ENCODE results near the gene COL26A1.
"Not testable (repeated sequence)": the region's sequence is repeated elsewhere in the genome, so short reads cannot be mapped to it uniquely, and the experiment has no call there.

Gene COL26A1

GRCh38 chr7:101496017-101496416 is 133.3 kb downstream of the COL26A1 start:
- DNase-seq (ENCODE audit: low read depth), result no peak

DNA sequence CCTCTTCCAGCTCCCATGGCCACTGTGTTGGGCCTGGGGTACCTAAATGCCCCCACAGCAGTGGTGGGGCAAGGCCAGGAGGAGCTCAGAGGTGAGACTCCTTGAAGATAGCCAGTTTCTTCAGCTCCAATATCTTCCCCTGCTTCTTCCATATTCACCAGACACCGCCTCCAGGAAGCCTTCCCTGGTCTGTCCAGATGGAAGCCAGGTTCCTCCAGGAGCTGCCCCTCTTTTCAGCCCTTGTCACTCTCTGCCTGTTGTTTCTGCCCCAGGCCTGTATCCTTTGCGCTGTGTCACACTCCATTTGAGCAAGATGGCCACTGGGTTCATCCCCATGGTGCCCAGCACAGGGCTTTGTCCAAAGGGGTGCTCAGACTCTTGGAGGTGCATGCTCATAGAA is 138.7 kb downstream of the COL26A1 start:
- no peak for DNase-seq (ENCODE audit: low read depth)

DNA sequence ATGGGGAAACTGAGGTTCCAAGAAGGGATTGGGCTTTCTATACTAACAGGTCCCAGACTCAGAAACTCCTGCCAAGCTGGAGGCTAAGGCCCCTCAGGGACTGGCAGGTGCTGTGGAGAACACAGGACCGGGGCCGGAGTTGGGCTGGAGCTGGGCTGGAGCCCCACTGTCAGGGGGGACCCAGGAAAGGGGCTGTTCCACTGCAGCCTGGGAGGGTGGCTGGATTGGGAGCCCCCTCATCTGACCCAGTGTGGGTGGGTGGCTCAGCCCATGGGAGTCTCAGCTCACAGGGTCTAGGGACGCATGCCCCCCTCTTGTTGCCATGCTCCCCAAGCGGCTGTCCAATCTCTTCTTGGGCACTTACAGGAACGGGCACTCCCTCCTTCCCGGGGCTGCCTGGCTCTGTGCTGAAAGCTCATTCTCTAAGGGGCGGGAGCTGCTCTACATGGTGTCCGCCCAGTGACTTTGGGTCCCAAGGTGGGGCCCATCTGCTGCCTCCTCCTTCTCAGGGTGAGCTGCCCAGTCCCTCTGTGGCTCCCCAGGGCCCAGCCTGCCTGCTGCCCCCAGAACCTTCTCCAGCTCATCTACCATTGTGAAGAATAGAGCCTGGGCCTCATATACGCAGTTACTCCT is 139.9 kb downstream of the COL26A1 start:
- no peak for DNase-seq (ENCODE audit: low read depth)

DNA sequence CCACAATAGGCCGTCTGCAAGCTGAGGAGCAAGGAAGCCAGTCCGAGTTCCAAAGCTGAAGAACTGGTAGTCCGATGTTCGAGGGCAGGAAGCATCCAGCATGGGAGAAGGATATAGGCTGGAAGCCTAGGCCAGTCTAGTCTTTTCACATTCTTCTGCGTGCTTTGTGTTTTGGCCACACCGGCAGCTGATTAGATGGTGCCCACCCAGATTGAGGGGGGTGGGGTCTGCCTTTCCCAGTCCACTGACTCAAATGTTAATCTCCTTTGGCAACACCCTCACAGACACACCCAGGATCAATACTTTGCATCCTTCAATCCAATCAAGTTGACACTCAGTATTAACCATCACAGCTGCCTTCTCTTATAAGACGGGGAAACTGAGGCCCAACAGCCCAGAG is 142.8 kb downstream of the COL26A1 start:
- DNase-seq (ENCODE audit: low read depth), result not testable (repeated sequence)

DNA sequence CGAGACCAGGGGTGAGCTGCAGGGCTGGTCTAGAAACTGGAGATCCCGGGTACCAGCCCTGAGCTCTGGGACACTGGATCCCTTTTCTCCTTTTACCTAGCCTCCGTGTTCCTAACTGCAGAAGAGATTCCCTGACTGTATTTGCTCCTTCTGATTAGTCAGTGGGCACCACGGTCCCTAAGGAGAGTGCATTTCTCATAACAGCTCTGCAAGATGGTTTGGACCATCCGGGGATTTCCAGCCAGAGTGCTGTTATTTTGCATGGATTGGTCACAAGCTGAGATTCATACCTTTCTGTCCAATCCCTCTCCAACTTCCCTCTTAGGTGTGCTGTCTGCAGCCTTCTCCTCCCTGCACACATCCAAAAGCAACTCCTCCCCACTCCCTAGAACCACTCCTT is 143.9 kb downstream of the COL26A1 start:
- DNase-seq (ENCODE audit: low read depth), result no peak

GRCh38 chr7:101507327-101507726 is 144.7 kb downstream of the COL26A1 start:
- no peak for DNase-seq (ENCODE audit: low read depth)

GRCh38 chr7:101507791-101508252 is 145.1 kb downstream of the COL26A1 start:
- no peak for DNase-seq (ENCODE audit: low read depth)

DNA sequence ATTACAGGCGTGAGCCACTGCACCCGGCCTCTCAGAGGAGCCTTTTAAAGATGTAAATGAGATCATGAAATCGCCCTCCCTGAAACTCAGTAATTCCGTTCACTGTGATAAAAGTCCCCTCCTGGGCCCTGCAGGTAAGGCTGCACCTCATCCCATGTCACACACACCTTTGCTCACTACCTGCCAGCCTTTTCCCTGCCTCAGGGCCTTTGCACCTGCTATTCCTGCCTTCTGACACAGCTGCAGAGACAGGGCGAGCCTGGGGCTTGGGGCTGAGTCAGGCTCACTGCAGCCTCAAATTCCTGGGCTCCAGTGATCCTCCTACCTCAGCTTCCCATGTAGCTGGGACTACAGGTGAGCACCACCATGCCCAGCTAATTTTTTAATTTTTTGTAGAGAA is 147.6 kb downstream of the COL26A1 start:
- no peak for DNase-seq (ENCODE audit: low read depth)

DNA sequence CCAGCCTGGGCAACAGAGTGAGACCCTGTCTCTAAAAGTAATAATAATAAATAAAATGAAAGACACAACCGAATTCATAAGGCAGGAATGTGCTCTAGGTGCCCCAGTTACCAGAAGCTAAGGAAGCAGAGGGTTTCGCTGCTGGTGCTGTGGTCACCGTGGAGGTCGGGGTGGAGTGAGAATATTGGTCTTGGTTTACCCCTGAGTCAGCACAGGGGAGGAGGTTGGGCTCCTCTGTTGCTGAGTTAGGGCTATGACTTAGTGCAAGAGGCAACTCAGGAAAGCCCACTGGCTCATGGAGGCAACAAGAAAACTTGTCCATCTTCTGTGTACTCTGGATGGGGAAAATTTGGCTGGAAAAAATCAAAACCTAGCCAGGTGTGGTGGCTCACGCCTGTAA is 149.3 kb downstream of the COL26A1 start:
- DNase-seq (ENCODE audit: low read depth), result no peak

DNA sequence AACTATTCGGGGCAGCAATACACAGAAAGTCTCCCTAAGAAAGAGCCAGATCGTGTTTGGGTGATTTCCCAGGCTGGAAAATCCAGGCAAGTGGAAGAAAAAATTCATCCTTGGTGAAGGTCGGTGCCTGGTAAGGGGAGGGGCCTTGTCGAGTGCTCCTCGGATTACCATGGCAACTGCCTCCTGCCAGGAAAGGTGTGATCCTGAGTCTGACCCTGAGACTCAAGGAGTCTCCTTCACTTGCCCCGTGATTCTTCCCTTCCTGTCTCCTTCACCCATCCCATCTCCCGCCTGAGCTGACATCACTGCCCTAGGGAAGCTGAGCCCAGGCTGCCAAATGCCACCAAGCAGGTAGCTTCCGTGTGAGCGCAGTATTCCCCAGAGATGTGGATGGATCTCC is 154.2 kb downstream of the COL26A1 start:
- DNase-seq (ENCODE audit: low read depth), result no peak

DNA sequence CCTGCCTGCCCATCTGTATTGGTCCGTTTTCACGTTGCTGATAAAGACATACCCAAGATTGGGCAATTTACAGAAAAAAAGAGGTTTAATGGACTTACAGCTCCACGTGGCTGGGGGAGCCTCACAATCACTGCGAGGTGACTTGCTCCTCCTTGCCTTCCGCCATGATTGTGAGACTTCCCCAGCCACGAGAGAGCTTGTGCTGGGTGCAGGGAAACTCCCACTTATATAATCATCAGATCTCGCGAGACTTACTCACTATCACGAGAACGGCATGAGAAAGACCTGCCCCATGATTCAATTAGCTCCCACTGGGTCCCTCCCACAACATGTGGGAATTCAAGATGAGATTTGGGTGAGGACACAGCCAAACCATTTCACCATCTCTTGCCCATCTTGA is 154.6 kb downstream of the COL26A1 start:
- DNase-seq (ENCODE audit: low read depth), result no peak

GRCh38 chr7:101518336-101518735 is 155.7 kb downstream of the COL26A1 start:
- DNase-seq (ENCODE audit: low read depth), result no peak

GRCh38 chr7:101519324-101520023 is 156.8 kb downstream of the COL26A1 start:
- DNase-seq (ENCODE audit: low read depth), result no peak

- DNase-seq (ENCODE audit: low read depth), result no peak
Observed at GRCh38 chr7:101521430-101521925, 158.8 kb downstream of the COL26A1 start.

DNA sequence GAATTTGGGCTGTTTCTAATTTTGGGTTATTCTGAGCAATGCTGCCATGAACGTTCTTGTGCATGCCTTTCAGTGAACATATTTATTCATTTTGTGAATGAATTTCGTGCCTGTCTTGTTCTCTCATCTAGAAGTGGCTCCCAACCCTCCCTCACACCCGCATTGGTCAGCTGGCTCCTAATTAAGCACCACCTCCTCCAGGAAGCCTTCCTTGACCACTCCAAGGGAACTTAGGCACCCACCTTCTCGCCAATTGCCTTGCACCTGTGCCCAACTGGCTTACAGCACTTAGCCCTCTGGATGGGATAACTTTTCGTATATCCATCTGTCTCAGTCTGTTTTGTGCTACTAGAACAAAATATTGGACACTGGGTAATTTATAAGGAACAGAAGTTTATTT is 159.3 kb downstream of the COL26A1 start:
- DNase-seq (ENCODE audit: low read depth), result no peak

DNA sequence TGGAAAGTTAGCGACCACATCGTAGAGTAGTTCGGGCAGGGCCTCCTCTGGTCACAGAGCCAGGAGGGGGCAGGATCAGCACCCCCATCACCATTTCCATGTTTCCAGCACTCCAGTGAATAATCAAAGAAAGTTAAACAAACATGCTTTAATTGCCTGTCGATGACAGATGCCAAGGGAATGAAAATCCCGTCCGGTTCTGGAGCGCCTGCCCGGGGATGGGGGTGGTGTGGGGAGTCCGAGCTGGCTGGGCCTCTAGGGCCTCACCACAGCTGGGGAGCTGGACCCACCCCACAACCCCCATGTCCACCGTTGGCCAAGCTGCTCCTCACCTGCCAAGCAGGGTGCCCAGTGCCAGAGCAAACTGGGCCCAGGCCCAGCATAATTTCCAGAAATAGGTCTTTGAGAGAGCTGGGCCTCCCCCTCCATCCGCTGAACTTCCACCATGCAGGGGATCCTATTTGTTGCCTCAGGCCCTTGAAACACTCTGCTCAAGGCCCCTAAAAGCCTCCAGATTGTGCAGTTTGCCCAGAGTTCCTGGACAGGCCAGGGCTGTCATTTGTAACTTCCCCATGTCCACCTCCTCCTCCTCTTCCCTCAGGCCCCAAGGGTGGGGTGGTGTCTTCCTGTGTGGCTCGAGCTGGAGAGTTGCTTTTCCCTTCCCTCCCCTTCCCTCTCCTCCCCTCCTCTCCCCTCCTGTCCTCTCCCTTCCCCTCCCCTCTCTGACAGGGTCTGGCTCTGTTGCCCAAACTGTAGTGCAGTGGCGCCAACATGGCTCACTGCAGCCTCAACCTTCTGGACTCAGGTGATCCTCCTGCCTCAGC is 165.4 kb downstream of the COL26A1 start:
- no peak for DNase-seq (ENCODE audit: low read depth)

DNA sequence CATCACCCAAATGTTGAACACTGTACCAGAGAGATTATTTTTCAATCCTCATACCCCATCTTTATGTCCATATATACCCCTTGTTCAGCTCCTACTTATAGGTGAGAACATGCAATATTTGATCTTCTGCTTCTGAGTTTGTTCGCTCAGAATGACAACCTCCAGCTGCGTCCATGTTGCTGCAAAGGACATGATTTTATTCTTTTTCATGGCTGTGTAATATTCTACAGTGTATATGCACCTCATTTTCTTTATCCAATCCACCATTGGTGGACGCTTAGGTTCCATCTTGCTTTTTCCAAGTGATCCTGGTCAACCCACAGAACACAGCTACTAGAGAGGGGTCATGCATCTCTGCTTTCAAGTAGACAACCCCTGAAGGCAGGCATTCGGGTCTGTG is 166.9 kb downstream of the COL26A1 start:
- no peak for DNase-seq (ENCODE audit: low read depth)

- no peak for DNase-seq (ENCODE audit: low read depth)
Observed at GRCh38 chr7:101531726-101532357, 169.2 kb downstream of the COL26A1 start.

GRCh38 chr7:101532400-101533102 is 169.9 kb downstream of the COL26A1 start:
- no peak for DNase-seq (ENCODE audit: low read depth)

- no peak for DNase-seq (ENCODE audit: low read depth)
Observed at GRCh38 chr7:101533103-101533465, 170.4 kb downstream of the COL26A1 start.

DNA sequence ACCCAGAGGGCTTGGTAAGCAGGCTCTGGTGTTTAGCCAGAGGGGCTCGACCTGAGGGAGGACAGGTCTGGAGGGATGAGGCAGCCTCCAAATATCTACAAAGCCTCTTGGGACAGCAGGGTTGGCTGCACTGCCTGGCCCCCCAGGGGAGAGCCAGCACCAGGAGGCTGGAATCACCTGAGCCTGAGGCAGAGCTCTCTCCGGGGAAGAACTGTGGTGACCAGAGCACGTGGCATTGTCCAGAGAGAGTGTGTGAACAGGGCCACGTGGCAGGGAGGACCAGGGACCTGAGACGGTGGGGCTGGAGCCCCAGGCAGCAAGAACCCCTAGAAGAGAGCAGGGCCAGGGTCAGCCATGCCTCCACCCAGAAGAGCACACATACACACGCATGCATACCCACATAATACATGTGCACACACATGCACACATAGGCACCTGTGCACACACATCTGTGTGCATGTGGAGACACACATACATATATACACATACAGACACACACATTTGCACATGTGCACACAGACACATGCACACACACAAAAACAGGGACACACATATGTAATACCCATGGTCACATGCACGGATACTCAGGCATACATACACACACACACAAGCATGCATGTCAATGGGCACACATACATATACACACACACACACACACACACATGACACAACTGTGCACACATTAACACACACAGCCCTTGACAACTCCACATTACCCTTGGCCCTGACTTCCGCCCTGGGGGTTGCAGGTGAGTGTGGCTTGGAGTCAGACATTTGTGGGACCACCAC is 171.5 kb downstream of the COL26A1 start:
- no peak for DNase-seq (ENCODE audit: low read depth)

Data from activated gamma-delta T cell treated with anti-CD3 and anti-CD28 coated beads, Interleukin-2, amount 50 U/mL, for 16 hours (primary cell).